Right renal pelvis (tissue), 4 donors: ENCODE data around the gene KRTAP6-2. TPM values are rescaled to one million over a fixed set of nuclear protein-coding genes. Genes with fewer than 3 reads are reported as not detected.

Source experiments
- DNase-seq, 4 donors: peaks; one replicate each; pipeline ENCODE4 v3.0.0-alpha.2; 2013; ENCODE audit warnings: low read depth in 4 of 4, low spot score in 3 of 4, missing footprints in 1 of 4
- polyA plus RNA-seq, 4 donors: library from polyadenylated mRNA; unstranded; fragments of 120-200 nt; gene quantifications; one replicate each; pipeline ENCODE4 v1.2.1, GENCODE V29; 2013; ENCODE audit not compliant: insufficient read length in 4 of 4

KRTAP6-2 gene
- not detected for polyA plus RNA-seq

DNA sequence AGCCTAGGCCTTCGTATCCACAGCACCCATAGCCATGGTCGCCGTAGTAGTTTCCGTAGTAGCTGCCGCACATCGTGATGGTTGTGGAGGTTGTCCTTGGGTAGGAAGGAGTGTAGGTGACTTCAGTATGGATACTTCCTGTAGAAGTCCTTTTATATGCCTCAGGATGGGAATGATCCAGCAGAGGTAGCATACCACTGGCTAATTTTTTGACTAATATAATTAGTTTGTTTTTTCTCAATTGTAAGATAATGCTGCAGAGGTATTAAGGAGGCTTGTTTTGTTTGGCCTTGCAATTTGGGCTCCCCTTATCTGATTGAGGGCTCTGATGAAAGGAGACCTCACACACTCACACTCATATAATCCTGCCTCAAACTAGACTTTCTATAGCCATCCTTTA is at the start of gene KRTAP6-2:
KRTAP6-2 (minus strand) TSS at position 101 of the 400 bp plus-strand sequence; CDS start at position 73, 28 bp downstream.
- DNase-seq, result no peak

GRCh38 chr21:30646904-30647414 is 48.3 kb upstream of the KRTAP6-2 start:
- no peak for DNase-seq

GRCh38 chr21:30642564-30642963 is 43.9 kb upstream of the KRTAP6-2 start, which contains the start of gene KRTAP20-3:
Gene KRTAP20-3 (plus strand): TSS chr21:30642864.
- no peak for DNase-seq

- no peak for DNase-seq
Measured at GRCh38 chr21:30638686-30639085, 40.0 kb upstream of the KRTAP6-2 start.

- DNase-seq, result no peak
Measured at GRCh38 chr21:30634906-30635305, 36.2 kb upstream of the KRTAP6-2 start, which contains the start of gene KRTAP20-2. Gene KRTAP20-2 (plus strand): TSS chr21:30635206. CDS start chr21:30635264, 58 bp downstream.

DNA sequence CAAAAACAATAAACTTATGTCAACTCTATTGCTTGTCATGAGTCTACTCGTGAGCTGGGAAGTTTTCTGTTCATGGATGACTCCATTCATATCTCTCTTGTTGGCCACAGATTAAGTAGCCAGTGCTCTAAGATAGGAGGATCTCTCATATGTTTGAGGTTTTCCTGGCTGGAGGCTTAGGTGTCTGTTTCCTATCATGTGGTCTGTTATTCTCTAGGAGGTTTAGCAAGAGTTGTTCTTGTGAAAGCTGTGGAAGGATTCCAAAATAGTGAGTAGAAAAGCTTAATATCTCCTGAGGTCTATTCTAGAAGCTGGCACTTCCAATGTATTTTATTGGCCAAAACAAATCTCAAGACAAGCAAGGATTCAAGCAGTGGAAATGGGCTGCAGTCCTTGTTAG is 30.5 kb upstream of the KRTAP6-2 start:
- no peak for DNase-seq

DNA sequence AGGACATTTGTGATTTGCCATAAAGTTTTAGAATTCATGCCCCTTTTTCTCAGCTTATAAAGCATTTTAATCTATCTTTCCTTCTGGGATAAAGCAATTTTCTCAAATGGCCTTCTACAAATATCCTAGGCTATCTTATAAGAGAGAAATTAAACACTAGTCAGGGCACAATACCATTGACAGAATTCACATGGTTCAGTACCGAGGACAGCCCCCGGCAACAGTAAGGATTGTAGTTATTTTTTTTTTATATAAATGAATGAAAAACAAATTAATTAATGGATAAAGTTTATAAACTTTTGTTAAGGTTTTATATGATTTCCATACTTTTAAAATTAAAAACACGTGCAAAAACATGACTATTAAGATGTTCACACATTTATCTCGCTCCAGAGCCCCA is 29.4 kb upstream of the KRTAP6-2 start:
- DNase-seq, result no peak

GRCh38 chr21:30625449-30626165 is 26.9 kb upstream of the KRTAP6-2 start:
- DNase-seq, result no peak

DNA sequence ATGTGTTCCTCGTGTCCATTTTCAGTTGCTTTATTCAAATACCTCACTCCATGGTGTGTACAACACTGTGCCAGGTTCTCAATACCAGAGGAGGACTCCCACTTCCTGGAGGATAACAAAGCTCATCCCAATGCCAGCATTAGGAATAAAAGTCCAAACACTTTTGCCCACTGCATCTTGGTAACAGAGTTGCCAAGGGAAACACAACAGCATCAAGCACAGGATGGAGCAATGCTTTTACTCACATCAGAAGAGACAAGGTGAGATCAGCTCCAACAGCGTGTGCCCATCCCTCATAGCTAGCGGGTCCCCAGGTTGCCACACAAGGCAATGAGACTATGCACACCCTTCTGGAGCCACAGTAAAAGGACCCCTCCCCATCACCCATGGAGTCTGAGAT is 24.7 kb upstream of the KRTAP6-2 start:
- no peak for DNase-seq

GRCh38 chr21:30620522-30620921 is 21.8 kb upstream of the KRTAP6-2 start, which contains the start of gene KRTAP20-4:
Gene KRTAP20-4 (plus strand): TSS chr21:30620627.
- no peak for DNase-seq

DNA sequence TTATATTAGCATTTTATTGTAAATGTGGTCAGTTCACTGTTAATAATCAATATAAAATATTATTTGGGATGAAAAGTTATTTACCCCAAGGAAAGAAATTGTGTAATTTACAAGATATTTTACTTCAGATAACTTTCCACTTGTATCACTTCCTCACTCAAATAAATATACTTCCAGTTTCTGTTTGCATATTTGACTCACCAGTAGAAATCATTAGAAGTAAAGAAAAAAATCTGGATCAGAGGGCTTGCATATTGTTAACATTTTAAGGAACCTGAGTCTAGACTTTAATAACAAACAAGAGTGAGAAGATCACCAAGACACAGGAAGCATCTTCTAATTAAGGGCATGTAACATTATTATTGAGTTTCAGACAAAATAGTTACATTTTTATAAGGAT is 21.4 kb upstream of the KRTAP6-2 start:
- no peak for DNase-seq

DNA sequence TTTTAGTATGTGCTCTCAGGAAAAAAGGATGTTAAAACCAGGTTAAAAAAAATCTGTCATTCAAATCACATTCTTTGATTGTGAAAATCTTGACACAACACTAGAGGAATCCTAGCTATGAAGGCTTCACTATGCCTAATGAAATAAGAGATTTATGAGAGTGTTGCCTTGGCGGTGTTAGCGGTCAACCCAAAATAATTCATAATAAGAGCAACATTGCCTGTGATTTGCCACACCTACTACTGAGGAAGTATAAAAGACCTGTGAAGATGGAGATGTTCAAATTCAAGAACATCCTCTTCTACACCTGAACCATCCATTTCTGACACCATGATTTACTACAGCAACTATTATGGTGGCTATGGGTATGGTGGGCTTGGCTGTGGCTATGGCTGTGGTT is 17.4 kb upstream of the KRTAP6-2 start, which contains the start of gene KRTAP20-1:
KRTAP20-1 (plus strand) TSS at position 301 of the 400 bp plus-strand sequence; CDS start at position 331, 30 bp downstream.
- no peak for DNase-seq

DNA sequence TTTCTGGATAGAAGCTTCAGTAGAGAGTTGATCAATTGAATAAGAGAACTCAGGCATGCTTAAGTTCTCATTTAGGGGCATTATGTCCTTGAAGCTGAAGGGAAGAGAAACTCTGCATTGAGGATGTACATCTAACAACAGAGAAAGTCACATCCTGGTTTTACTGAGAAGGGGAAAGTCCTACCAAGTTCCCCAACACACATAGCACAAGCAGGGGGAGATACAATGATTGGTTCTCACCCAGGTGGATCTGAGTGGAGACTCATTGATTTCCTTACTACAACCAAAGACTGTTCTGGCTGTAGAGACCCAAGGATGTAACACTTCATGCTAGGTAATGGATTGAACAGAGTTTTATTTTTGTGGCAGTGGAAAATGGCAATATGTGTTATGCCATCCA is 16.5 kb upstream of the KRTAP6-2 start:
- no peak for DNase-seq

DNA sequence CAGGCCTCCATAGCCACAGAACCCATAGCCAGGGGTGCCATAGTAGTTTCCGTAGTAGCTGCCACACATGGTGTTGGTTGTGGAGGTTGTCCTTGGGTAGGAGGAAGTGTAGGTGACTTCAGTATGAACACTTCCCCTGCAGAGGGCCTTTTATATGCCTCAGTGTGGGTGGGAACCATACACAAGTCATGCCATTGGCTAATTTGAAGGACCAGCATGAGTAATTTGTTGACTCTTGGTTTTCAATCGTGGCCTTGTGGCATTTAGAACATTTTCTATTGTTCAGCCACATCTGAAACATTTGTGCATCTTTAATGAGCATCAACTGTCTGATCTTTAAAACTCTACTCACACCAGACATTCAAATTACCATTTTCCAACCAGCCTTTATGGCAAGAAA is 15.1 kb upstream of the KRTAP6-2 start, which contains the start of gene KRTAP6-1:
KRTAP6-1 (minus strand) TSS at position 95 of the 400 bp plus-strand sequence; CDS start at position 69, 26 bp downstream.
- DNase-seq, result no peak

DNA sequence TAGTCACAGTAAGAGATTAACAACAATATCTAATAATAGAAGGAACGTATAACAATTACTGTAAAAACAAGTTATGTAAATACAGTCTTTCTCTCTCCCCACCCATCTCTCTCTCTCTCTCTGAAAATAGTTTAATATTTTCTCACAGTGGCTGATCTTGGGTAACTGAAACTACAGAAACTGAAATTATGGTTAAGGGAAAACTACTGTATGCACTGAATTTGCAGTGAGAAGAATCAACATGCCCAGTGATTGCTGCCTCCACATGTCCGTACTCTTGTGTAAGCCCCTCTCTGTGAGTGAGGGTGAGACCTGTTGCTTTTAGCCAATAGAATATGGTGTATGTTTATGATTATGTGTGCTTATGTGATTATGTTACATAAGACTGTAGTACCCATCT is 13.4 kb upstream of the KRTAP6-2 start:
- no peak for DNase-seq

- DNase-seq, result no peak
Measured at GRCh38 chr21:30605968-30606367, 7.3 kb upstream of the KRTAP6-2 start.

DNA sequence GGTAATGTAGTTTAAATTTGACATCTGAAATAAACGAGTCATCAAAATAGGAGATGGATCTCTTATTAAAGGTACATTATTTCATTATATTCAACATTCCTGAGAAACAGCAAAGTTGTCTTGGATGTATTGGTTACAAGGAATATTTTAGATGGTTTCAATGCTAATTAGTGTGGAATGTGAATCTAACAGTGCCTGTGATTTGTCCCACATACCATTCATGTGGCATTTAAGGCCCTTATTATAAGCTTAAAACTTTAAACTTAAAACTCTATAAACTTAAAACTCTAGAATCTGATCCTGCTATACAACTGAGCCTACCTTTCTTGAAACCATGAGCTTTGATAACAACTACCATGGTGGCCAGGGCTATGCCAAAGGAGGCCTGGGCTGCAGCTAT is 2.1 kb upstream of the KRTAP6-2 start, which contains the start of gene KRTAP22-1:
KRTAP22-1 (plus strand) TSS at position 301 of the 400 bp plus-strand sequence.
- DNase-seq, result no peak

DNA sequence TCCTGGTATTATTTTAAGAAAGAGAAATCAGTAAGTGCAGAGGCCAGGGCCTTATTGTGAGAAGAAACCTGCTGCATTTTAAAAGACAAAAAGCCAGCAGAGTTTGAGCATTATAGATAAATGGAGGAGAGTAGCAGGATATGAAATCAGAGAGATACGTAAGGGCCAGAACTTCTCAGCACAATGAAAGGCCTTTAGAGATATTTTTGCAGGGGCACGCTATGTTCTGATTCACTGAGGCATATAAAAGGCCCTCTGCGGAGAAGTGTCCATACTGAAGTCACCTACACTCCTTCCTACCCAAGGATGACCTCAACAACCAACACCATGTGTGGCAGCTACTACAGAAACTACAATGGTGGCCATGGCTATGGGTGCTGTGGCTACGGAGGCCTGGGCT is 6.6 kb downstream of the KRTAP6-2 start, which contains the start of gene KRTAP6-3:
KRTAP6-3 (plus strand) TSS at position 301 of the 400 bp plus-strand sequence; CDS start at position 307, 6 bp downstream.
- DNase-seq, result no peak

- no peak for DNase-seq
Measured at GRCh38 chr21:30590297-30590696, 8.4 kb downstream of the KRTAP6-2 start, which contains the start of gene KRTAP22-2. Gene KRTAP22-2 (minus strand): TSS chr21:30590397.

GRCh38 chr21:30582870-30583269 is 15.8 kb downstream of the KRTAP6-2 start:
- no peak for DNase-seq

DNA sequence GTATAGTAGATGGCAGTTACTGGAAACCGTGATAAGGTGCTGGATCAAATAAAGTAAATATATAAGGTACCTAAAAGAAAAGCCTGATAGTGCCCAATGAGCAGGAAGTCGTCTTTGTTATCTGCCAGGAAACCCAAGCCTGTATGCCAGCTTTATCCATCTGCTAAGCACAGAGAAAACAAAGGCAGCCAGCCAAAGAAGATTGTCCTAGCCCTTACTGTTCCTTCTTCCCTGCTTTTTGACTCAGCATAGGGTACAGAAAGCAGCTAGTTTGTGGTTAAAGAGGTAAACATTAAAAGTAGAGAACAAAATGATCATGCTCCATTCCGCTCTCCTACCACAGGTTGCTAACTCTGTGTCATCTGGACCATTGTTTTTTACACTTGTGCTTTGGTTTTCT is 18.6 kb downstream of the KRTAP6-2 start:
- no peak for DNase-seq

DNA sequence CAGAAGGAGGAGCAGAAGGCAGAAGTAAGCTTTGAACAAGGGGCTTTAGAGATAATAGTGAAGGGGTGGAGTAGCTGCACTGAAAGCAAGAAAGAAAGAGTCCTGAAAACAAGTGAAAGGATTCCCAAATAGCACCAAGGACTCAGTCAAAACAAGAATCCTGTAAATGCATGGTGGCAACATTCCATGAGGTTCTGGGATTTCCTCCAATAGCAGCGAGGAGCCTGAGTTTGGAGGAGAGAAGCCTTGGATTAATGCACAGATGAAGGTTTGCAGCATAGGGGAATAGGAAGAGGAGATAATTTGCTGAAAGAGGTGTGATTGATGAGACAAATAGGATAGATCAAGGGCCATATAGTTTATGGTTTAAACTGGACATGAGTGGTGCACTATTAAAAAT is 19.4 kb downstream of the KRTAP6-2 start:
- no peak for DNase-seq
